Activated CD4-positive, alpha-beta T cell treated with anti-CD3 and anti-CD28 coated beads, Interleukin-2, Interleukin-6, amounts not matched to agents 100 ng/mL and 50 ng/mL, durations not matched to agents 16 hours and 8 hours (primary cell): ENCODE data around the gene ESRRG.
"Not testable (repeated sequence)": the region's sequence is repeated elsewhere in the genome, so short reads cannot be mapped to it uniquely, and the experiment has no call there.

Source experiments
- DNase-seq: peaks from one replicate; pipeline ENCODE4 v3.0.0-alpha.2; 2020

ESRRG gene

GRCh38 chr1:216560527-216560926 is 162.7 kb downstream of the ESRRG start:
- no peak for DNase-seq

GRCh38 chr1:216559359-216559758 is 163.9 kb downstream of the ESRRG start:
- no peak for DNase-seq

- DNase-seq: no peak
Observed at GRCh38 chr1:216555653-216556052, 167.6 kb downstream of the ESRRG start.

GRCh38 chr1:216554934-216555333 is 168.3 kb downstream of the ESRRG start:
- no peak for DNase-seq

GRCh38 chr1:216553766-216554165 is 169.5 kb downstream of the ESRRG start:
- no peak for DNase-seq

- no peak for DNase-seq
Observed at GRCh38 chr1:216553040-216553439, 170.2 kb downstream of the ESRRG start.

- no peak for DNase-seq
Observed at GRCh38 chr1:216549796-216550195, 173.4 kb downstream of the ESRRG start.

- no peak for DNase-seq
Observed at GRCh38 chr1:216542741-216543140, 180.5 kb downstream of the ESRRG start.

- DNase-seq: no peak
Observed at GRCh38 chr1:216542263-216542662, 181.0 kb downstream of the ESRRG start.

- no peak for DNase-seq
Observed at GRCh38 chr1:216535751-216536150, 187.5 kb downstream of the ESRRG start.

GRCh38 chr1:216535059-216535458 is 188.2 kb downstream of the ESRRG start:
- no peak for DNase-seq

- no peak for DNase-seq
Observed at GRCh38 chr1:216533776-216534175, 189.5 kb downstream of the ESRRG start.

GRCh38 chr1:216532251-216532798 is 190.9 kb downstream of the ESRRG start:
- no peak for DNase-seq

GRCh38 chr1:216531263-216532239 is 191.7 kb downstream of the ESRRG start:
- DNase-seq: peak; percentile 0

GRCh38 chr1:216529851-216530250 is 193.4 kb downstream of the ESRRG start:
- not testable (repeated sequence) for DNase-seq

GRCh38 chr1:216528816-216529215 is 194.4 kb downstream of the ESRRG start:
- DNase-seq: no peak

- DNase-seq: no peak
Observed at GRCh38 chr1:216523449-216524190, 199.6 kb downstream of the ESRRG start.

GRCh38 chr1:216523043-216523442 is 200.2 kb downstream of the ESRRG start:
- DNase-seq: no peak

GRCh38 chr1:216521477-216521876 is 201.8 kb downstream of the ESRRG start:
- DNase-seq: no peak

- no peak for DNase-seq
Observed at GRCh38 chr1:216518844-216519627, 204.2 kb downstream of the ESRRG start.

GRCh38 chr1:216502528-216503162 is 220.6 kb downstream of the ESRRG start:
- DNase-seq: no peak

- DNase-seq: no peak
Observed at GRCh38 chr1:216500273-216500967, 222.8 kb downstream of the ESRRG start.
